Stimulated activated naive CD8-positive, alpha-beta T cell treated with anti-CD3 and anti-CD28 coated beads, Interleukin-15, amount 100 ng/mL, for 72 hours (primary cell): ENCODE results near the gene SUCLG2.
"Not testable (repeated sequence)": the region's sequence is repeated elsewhere in the genome, so short reads cannot be mapped to it uniquely, and the experiment has no call there.

ENCODE experiments used
- ATAC-seq: fragments of 150-1000 bp; cut with Tn5 transposase; 2 replicates; pipeline ENCODE4 v1.10.0; 2021; ENCODE audit warnings: mild to moderate bottlenecking, moderate library complexity
- DNase-seq, 2 donors: peaks; one replicate each; pipeline ENCODE4 v3.0.0; 2021 to 2022
- H3K27ac Mint-ChIP-seq, 2 donors: one replicate each; pipeline ENCODE4 v1.8.0; 2022; ENCODE audit warnings: mild to moderate bottlenecking in 2 of 2, mixed read lengths in 2 of 2, moderate library complexity in 2 of 2
- H3K27me3 Mint-ChIP-seq: one replicate; pipeline ENCODE4 v1.8.0; 2022; ENCODE audit warnings: mixed read lengths
- H3K4me1 Mint-ChIP-seq: one replicate; pipeline ENCODE4 v1.8.0; 2022; ENCODE audit warnings: mild to moderate bottlenecking, mixed read lengths
- H3K4me3 Mint-ChIP-seq, 2 donors: one replicate each; pipeline ENCODE4 v1.8.0; 2022; ENCODE audit warnings: mild to moderate bottlenecking in 2 of 2, mixed read lengths in 2 of 2, moderate library complexity in 1 of 2
- H3K9me3 Mint-ChIP-seq, 2 donors: one replicate each; pipeline ENCODE4 v1.8.0; 2022; ENCODE audit warnings: mixed read lengths in 2 of 2

The SUCLG2 gene

GRCh38 chr3:67567893-67568292 is 86.5 kb downstream of the SUCLG2 start:
- no peak for ATAC-seq
- Mint-ChIP-seq H3K27ac (no peak overlapping the region), H3K9me3 (peaks cover 24 to 38% of the 10 kb centered on the region in 2 donors), H3K4me3 (no peak overlapping the region), H3K4me1 (peaks cover 12% of the 10 kb centered on the region), H3K27me3 (no peaks in the 10 kb centered on the region)
- DNase-seq = no peak

GRCh38 chr3:67564973-67565372 is 89.4 kb downstream of the SUCLG2 start:
- DNase-seq (no peak), ATAC-seq (no peak)
- Mint-ChIP-seq H3K4me1 (peaks cover 12% of the 10 kb centered on the region), H3K27ac (no peak overlapping the region), H3K9me3 (peaks cover 6 to 13% of the 10 kb centered on the region in 2 donors), H3K4me3 (no peak overlapping the region), H3K27me3 (no peaks in the 10 kb centered on the region)

- Mint-ChIP-seq H3K4me1 (peaks cover 12% of the 10 kb centered on the region), H3K27ac (no peak overlapping the region), H3K9me3 (peaks cover 5 to 6% of the 10 kb centered on the region in 2 donors), H3K27me3 (no peaks in the 10 kb centered on the region), H3K4me3 (no peak overlapping the region)
- DNase-seq = no peak
- no peak for ATAC-seq
These were observed 90.4 kb downstream of the SUCLG2 start for GRCh38 chr3:67564008-67564407.

GRCh38 chr3:67561667-67562394 is 92.6 kb downstream of the SUCLG2 start:
- ATAC-seq (no peak), DNase-seq (no peak)
- Mint-ChIP-seq H3K4me1 (peaks cover 14% of the 10 kb centered on the region), H3K4me3 (no peak overlapping the region), H3K27ac (no peak overlapping the region), H3K9me3 (no peaks in the 10 kb centered on the region), H3K27me3 (no peaks in the 10 kb centered on the region)

GRCh38 chr3:67561266-67561665 is 93.1 kb downstream of the SUCLG2 start:
- DNase-seq (no peak), ATAC-seq (no peak)
- no peak overlapping the region for H3K4me3 Mint-ChIP-seq
- no peak overlapping the region for H3K27ac Mint-ChIP-seq
- H3K27me3 Mint-ChIP-seq = no peaks in the 10 kb centered on the region
- H3K4me1 Mint-ChIP-seq = peaks cover 19% of the 10 kb centered on the region
- no peaks in the 10 kb centered on the region for H3K9me3 Mint-ChIP-seq

GRCh38 chr3:67559029-67559605 is 95.3 kb downstream of the SUCLG2 start:
- Mint-ChIP-seq H3K4me1 (peaks cover 23% of the 10 kb centered on the region), H3K4me3 (no peak overlapping the region), H3K27me3 (no peaks in the 10 kb centered on the region), H3K27ac (no peak overlapping the region), H3K9me3 (no peaks in the 10 kb centered on the region)
- no peak for DNase-seq
- ATAC-seq = no peak

GRCh38 chr3:67558426-67558825 is 96.0 kb downstream of the SUCLG2 start:
- ATAC-seq = no peak
- Mint-ChIP-seq H3K4me1 (peaks cover 23% of the 10 kb centered on the region), H3K4me3 (no peak overlapping the region)

GRCh38 chr3:67557848-67558355 is 96.5 kb downstream of the SUCLG2 start:
- no peak overlapping the region for H3K27ac Mint-ChIP-seq
- DNase-seq (no peak), ATAC-seq (no peak)
- H3K9me3 Mint-ChIP-seq = no peaks in the 10 kb centered on the region
- H3K4me3 Mint-ChIP-seq = no peak overlapping the region
- H3K27me3 Mint-ChIP-seq = no peaks in the 10 kb centered on the region
- peaks cover 23% of the 10 kb centered on the region for H3K4me1 Mint-ChIP-seq

More at GRCh38 chr3:67558426-67558825, 96.0 kb downstream of the SUCLG2 start:
- no peak for DNase-seq
- Mint-ChIP-seq H3K9me3 (no peaks in the 10 kb centered on the region), H3K27ac (no peak overlapping the region), H3K27me3 (no peaks in the 10 kb centered on the region)

GRCh38 chr3:67551361-67552016 is 102.9 kb downstream of the SUCLG2 start:
- Mint-ChIP-seq H3K4me1 (peaks cover 6% of the 10 kb centered on the region), H3K9me3 (no peaks in the 10 kb centered on the region), H3K27ac (no peak overlapping the region)

GRCh38 chr3:67550541-67550940 is 103.9 kb downstream of the SUCLG2 start:
- no peak overlapping the region for H3K4me3 Mint-ChIP-seq
- no peaks in the 10 kb centered on the region for H3K27me3 Mint-ChIP-seq
- H3K27ac Mint-ChIP-seq = no peak overlapping the region
- peaks cover 0 to 4% of the 10 kb centered on the region in 2 donors for H3K9me3 Mint-ChIP-seq
- DNase-seq (no peak), ATAC-seq (no peak)
- H3K4me1 Mint-ChIP-seq = no peaks in the 10 kb centered on the region

More at GRCh38 chr3:67551361-67552016, 102.9 kb downstream of the SUCLG2 start:
- no peak overlapping the region for H3K4me3 Mint-ChIP-seq
- ATAC-seq (no peak), DNase-seq (no peak)
- H3K27me3 Mint-ChIP-seq = no peaks in the 10 kb centered on the region

- not testable (repeated sequence) for H3K27me3 Mint-ChIP-seq, H3K27ac Mint-ChIP-seq, DNase-seq, H3K4me3 Mint-ChIP-seq, ATAC-seq
- Mint-ChIP-seq H3K9me3 (peaks cover 10 to 36% of the 10 kb centered on the region in 2 donors), H3K4me1 (peaks cover 11% of the 10 kb centered on the region)
These were observed 111.7 kb downstream of the SUCLG2 start for GRCh38 chr3:67542502-67543250.

- Mint-ChIP-seq H3K27me3 (no peaks in the 10 kb centered on the region), H3K4me1 (peaks cover 25% of the 10 kb centered on the region), H3K4me3 (no peak overlapping the region), H3K9me3 (peaks cover 7 to 41% of the 10 kb centered on the region in 2 donors), H3K27ac (peak overlapping the region in 1 of 2 donors; percentile 29)
- DNase-seq = no peak
- no peak for ATAC-seq
These were observed 114.1 kb downstream of the SUCLG2 start for GRCh38 chr3:67540198-67540894.

GRCh38 chr3:67537203-67537602 is 117.2 kb downstream of the SUCLG2 start:
- Mint-ChIP-seq H3K4me1 (peaks cover 25% of the 10 kb centered on the region), H3K9me3 (peaks cover 10 to 31% of the 10 kb centered on the region in 2 donors)
- not testable (repeated sequence) for H3K27ac Mint-ChIP-seq, H3K27me3 Mint-ChIP-seq, H3K4me3 Mint-ChIP-seq, ATAC-seq, DNase-seq

- no peaks in the 10 kb centered on the region for H3K27me3 Mint-ChIP-seq
- H3K4me3 Mint-ChIP-seq = no peak overlapping the region
- peaks cover 10 to 17% of the 10 kb centered on the region in 2 donors for H3K9me3 Mint-ChIP-seq
- H3K27ac Mint-ChIP-seq = no peak overlapping the region
- H3K4me1 Mint-ChIP-seq = peaks cover 24% of the 10 kb centered on the region
- no peak for DNase-seq
- ATAC-seq = no peak
These were observed 119.4 kb downstream of the SUCLG2 start for GRCh38 chr3:67535006-67535405.

GRCh38 chr3:67534594-67534993 is 119.8 kb downstream of the SUCLG2 start:
- Mint-ChIP-seq H3K4me1 (peaks cover 25% of the 10 kb centered on the region), H3K9me3 (peaks cover 10 to 13% of the 10 kb centered on the region in 2 donors), H3K27me3 (no peaks in the 10 kb centered on the region), H3K4me3 (no peak overlapping the region), H3K27ac (no peak overlapping the region)
- no peak for DNase-seq
- no peak for ATAC-seq
